H1 (cell line): ENCODE data around the gene CATSPERD. TPM values are rescaled to one million over a fixed set of nuclear protein-coding genes. Genes with fewer than 3 reads are reported as not detected.

ENCODE experiments used
- CTCF ChIA-PET: fragments of 300-600 bp; sonication (Branson Sonifier 250); formaldehyde crosslinking; loops from one replicate; lab custom pipeline; 2021; ENCODE audit not compliant: partially characterized antibody; lab: Charles Lee
- POLR2A ChIA-PET: fragments of 300-600 bp; sonication (Branson Sonifier 250); formaldehyde crosslinking; loops from one replicate; lab custom pipeline; 2021; ENCODE audit warnings: inconsistent platforms; ENCODE audit not compliant: partially characterized antibody; lab: Charles Lee
- DNase-seq, 2 experiments: peaks; one replicate each; pipeline versions ENCODE4 v3.0.0 to v3.0.0-alpha.2; 2010 to 2022; ENCODE audit warnings: low spot score in 2 of 2, low read depth in 1 of 2, mixed read lengths in 1 of 2
- FAIRE-seq: peaks from 2 replicates; lab custom pipeline; 2011; peaks lifted over from hg19 to GRCh38; lab: Jason Lieb, UNC
- H2AFZ ChIP-seq: 2 replicates; pipeline ENCODE4 v1.8.1; 2012; ENCODE audit warnings: low read length, inconsistent platforms
- H2AK5ac ChIP-seq: 2 replicates; pipeline ENCODE4 v1.6.1; 2013; ENCODE audit warnings: low read depth, low read length
- H2BK120ac ChIP-seq: replicated peaks from 2 replicates; pipeline ENCODE3; 2013; ENCODE audit warnings: low read depth, low read length, inconsistent platforms
- H2BK12ac ChIP-seq: 2 replicates; pipeline ENCODE4 v1.6.1; 2013; ENCODE audit warnings: low read depth, low read length
- H2BK15ac ChIP-seq: 2 replicates; pipeline ENCODE4 v1.6.1; 2013; ENCODE audit warnings: low read length
- H2BK20ac ChIP-seq: 2 replicates; pipeline ENCODE4 v1.6.1; 2013; ENCODE audit warnings: low read length
- H2BK5ac ChIP-seq: 2 replicates; pipeline ENCODE4 v1.6.1; 2013; ENCODE audit warnings: low read depth, low read length
- H3K14ac ChIP-seq: 2 replicates; pipeline ENCODE4 v1.6.1; 2013; ENCODE audit warnings: inconsistent platforms; ENCODE audit not compliant: insufficient read length
- H3K18ac ChIP-seq: 2 replicates; pipeline ENCODE4 v1.6.1; 2013; ENCODE audit warnings: low read length; ENCODE audit errors: extremely low read depth
- H3K23ac ChIP-seq: 2 replicates; pipeline ENCODE4 v1.6.1; 2013; ENCODE audit warnings: inconsistent platforms; ENCODE audit not compliant: insufficient read length
- H3K23me2 ChIP-seq: 2 replicates; pipeline ENCODE4 v1.6.1; 2013; ENCODE audit warnings: low read depth, low read length
- H3K27ac ChIP-seq: 2 replicates; pipeline ENCODE4 v1.6.1; 2011; ENCODE audit warnings: low read depth, low read length, inconsistent platforms
- H3K27me3 ChIP-seq, 4 experiments: replicated peaks in 1 of 4; 1 replicate in 1 of 4; 2 replicates in 3 of 4; pipeline versions ENCODE4 v1.6.1 to v1.8.1; 2011 to 2013; ENCODE audit warnings: low read length in 3 of 4, mild to moderate bottlenecking in 3 of 4, inconsistent platforms in 2 of 4, mixed read lengths in 2 of 4, moderate library complexity in 1 of 4; ENCODE audit not compliant: control insufficient read depth in 3 of 4, insufficient read depth in 3 of 4; ENCODE audit errors: extremely low read depth in 1 of 4
- H3K36me3 ChIP-seq, 4 experiments: 2 replicates each; pipeline versions ENCODE4 v1.6.1 to v1.8.1; 2011 to 2013; ENCODE audit warnings: mild to moderate bottlenecking in 4 of 4, low read length in 3 of 4, moderate library complexity in 2 of 4, control low read depth in 1 of 4, inconsistent platforms in 1 of 4; ENCODE audit not compliant: insufficient read depth in 4 of 4, control insufficient read depth in 2 of 4
- H3K4ac ChIP-seq: replicated peaks from 2 replicates; pipeline ENCODE3; 2013; ENCODE audit warnings: low read length, low read depth, mixed read lengths, inconsistent platforms; ENCODE audit not compliant: insufficient read length
- H3K4me1 ChIP-seq, 4 experiments: replicated peaks in 1 of 4; 1 replicate in 1 of 4; 2 replicates in 3 of 4; pipeline versions ENCODE4 v1.6.1 to v1.8.1; 2011 to 2013; ENCODE audit warnings: low read length in 3 of 4, inconsistent platforms in 2 of 4, mixed read lengths in 1 of 4; ENCODE audit not compliant: insufficient read depth in 4 of 4, control insufficient read depth in 3 of 4
- H3K4me2 ChIP-seq, 2 experiments: 2 replicates each; pipeline versions ENCODE4 v1.6.1 to v1.8.1; 2011 to 2013; ENCODE audit warnings: low read depth in 2 of 2, low read length in 2 of 2, control low read depth in 1 of 2, inconsistent platforms in 1 of 2, mild to moderate bottlenecking in 1 of 2; ENCODE audit not compliant: insufficient read depth in 1 of 2
- H3K4me3 ChIP-seq, 4 experiments: fragments of 200-600, 300-600 bp in 1 of 4; sonication (generic), shearing (Covaris generic), sonication (Bioruptor Twin) in 1 of 4; 2 replicates each; pipeline versions ENCODE4 v1.5.1 to v1.8.1; 2011 to 2016; ENCODE audit warnings: low read length in 4 of 4, low read depth in 3 of 4, control low read depth in 2 of 4, inconsistent platforms in 2 of 4, mild to moderate bottlenecking in 2 of 4, mixed read lengths in 1 of 4, moderate library complexity in 1 of 4; ENCODE audit not compliant: insufficient read depth in 2 of 4; ENCODE audit errors: extremely low read depth in 1 of 4
- H3K56ac ChIP-seq: replicated peaks from 2 replicates; pipeline ENCODE3; 2013; ENCODE audit warnings: low read depth, mild to moderate bottlenecking, mixed read lengths, low read length, inconsistent platforms; ENCODE audit not compliant: insufficient read length
- H3K79me1 ChIP-seq: 2 replicates; pipeline ENCODE4 v1.6.1; 2013; ENCODE audit warnings: low read depth, low read length, control low read depth
- H3K79me2 ChIP-seq, 2 experiments: 2 replicates each; pipeline versions ENCODE4 v1.6.1 to v1.8.1; 2012 to 2013; ENCODE audit warnings: low read length in 2 of 2, mild to moderate bottlenecking in 2 of 2, inconsistent platforms in 1 of 2; ENCODE audit not compliant: insufficient read depth in 2 of 2, control insufficient read depth in 1 of 2
- H3K9ac ChIP-seq, 4 experiments: replicated peaks in 1 of 4; 1 replicate in 1 of 4; 2 replicates in 3 of 4; pipeline versions ENCODE4 v1.6.1 to v1.8.1; 2011 to 2013; ENCODE audit warnings: low read depth in 3 of 4, low read length in 3 of 4, control low read depth in 2 of 4, mild to moderate bottlenecking in 2 of 4, moderate library complexity in 2 of 4, inconsistent platforms in 1 of 4; ENCODE audit errors: extremely low read depth in 1 of 4
- H3K9me3 ChIP-seq, 2 experiments: 2 replicates each; pipeline versions ENCODE4 v1.6.1 to v1.8.1; 2012 to 2013; ENCODE audit warnings: mild to moderate bottlenecking in 2 of 2, moderate library complexity in 2 of 2, control low read depth in 1 of 2, inconsistent platforms in 1 of 2, low read depth in 1 of 2, low read length in 1 of 2, mixed read lengths in 1 of 2; ENCODE audit not compliant: insufficient read depth in 2 of 2
- H4K20me1 ChIP-seq, 2 experiments: replicated peaks in 1 of 2; 2 replicates each; pipeline versions ENCODE3 to v1.8.1; 2011 to 2013; ENCODE audit warnings: inconsistent platforms in 2 of 2, low read length in 2 of 2, mild to moderate bottlenecking in 1 of 2; ENCODE audit not compliant: insufficient read depth in 2 of 2, control insufficient read depth in 1 of 2
- H4K5ac ChIP-seq: 2 replicates; pipeline ENCODE4 v1.6.1; 2013; ENCODE audit warnings: low read length, low read depth, mixed read lengths, inconsistent platforms; ENCODE audit not compliant: insufficient read length
- H4K8ac ChIP-seq: 2 replicates; pipeline ENCODE4 v1.8.0; 2013; ENCODE audit warnings: mild to moderate bottlenecking, moderate library complexity, low read length, inconsistent platforms; ENCODE audit not compliant: insufficient read depth; ENCODE audit errors: extremely low read depth
- H4K91ac ChIP-seq: replicated peaks from 2 replicates; pipeline ENCODE3; 2013; ENCODE audit warnings: low read length, mixed read lengths, inconsistent platforms; ENCODE audit not compliant: insufficient read length
- BACH1 ChIP-seq: IDR thresholded peaks from 2 replicates; pipeline ENCODE4 v1.6.1; 2012; ENCODE audit warnings: low read length, improper control_type of control experiment
- CBX5 ChIP-seq: fragments of 300-800, 300-1000 bp; sonication (generic); IDR thresholded peaks from 2 replicates; pipeline ENCODE4 v1.7.1; 2016; ENCODE audit warnings: antibody characterized with exemption, low read length, low read depth
- CTBP2 ChIP-seq: IDR thresholded peaks from 2 replicates; pipeline ENCODE4 v1.7.0; 2011; ENCODE audit warnings: borderline replicate concordance, mild to moderate bottlenecking, moderate library complexity, mixed read lengths, low read length; ENCODE audit not compliant: insufficient read depth, insufficient read length
- EP300 ChIP-seq, 2 experiments: IDR thresholded peaks; 1 replicate in 1 of 2; 2 replicates in 1 of 2; pipeline ENCODE4 v1.6.1; 2011 to 2012; ENCODE audit warnings: low read depth in 2 of 2, low read length in 2 of 2, mild to moderate bottlenecking in 2 of 2, borderline replicate concordance in 1 of 2, inconsistent platforms in 1 of 2, moderate library complexity in 1 of 2
- HDAC6 ChIP-seq: IDR thresholded peaks from one replicate; pipeline ENCODE4 v1.7.1; 2012; ENCODE audit warnings: low read depth, mild to moderate bottlenecking, inconsistent platforms, low read length, moderate library complexity
- MAFK ChIP-seq: IDR thresholded peaks from 2 replicates; pipeline ENCODE4 v1.6.1; 2012; ENCODE audit warnings: low read depth, mild to moderate bottlenecking, improper control_type of control experiment, low read length
- NANOG ChIP-seq: IDR thresholded peaks from 2 replicates; pipeline ENCODE4 v1.6.1; 2011; ENCODE audit warnings: low read length, low read depth, mild to moderate bottlenecking, inconsistent platforms; ENCODE audit not compliant: insufficient read depth, poor library complexity, severe bottlenecking
- RFX5 ChIP-seq: IDR thresholded peaks from 2 replicates; pipeline ENCODE4 v1.6.1; 2011; ENCODE audit warnings: low read depth, low read length, improper control_type of control experiment, borderline replicate concordance
- RXRA ChIP-seq: IDR thresholded peaks from 2 replicates; pipeline ENCODE4 v1.6.1; 2011; ENCODE audit warnings: low read depth, mild to moderate bottlenecking, low read length, moderate library complexity; ENCODE audit not compliant: insufficient read depth
- SIN3A ChIP-seq, 2 experiments: IDR thresholded peaks in 1 of 2; conservative IDR thresholded peaks in 1 of 2; 2 replicates each; pipeline ENCODE4 v1.6.1; 2011 to 2012; ENCODE audit warnings: low read length in 2 of 2, improper control_type of control experiment in 1 of 2, low read depth in 1 of 2, mild to moderate bottlenecking in 1 of 2
- SUZ12 ChIP-seq: fragments of 200-600 bp; sonication (generic); IDR thresholded peaks from 2 replicates; pipeline ENCODE4 v1.6.1; 2012; ENCODE audit warnings: mild to moderate bottlenecking, inconsistent platforms, low read length, moderate library complexity, mixed read lengths
- YY1 ChIP-seq: IDR thresholded peaks from 2 replicates; pipeline ENCODE4 v1.6.1; 2011; ENCODE audit warnings: low read depth, mild to moderate bottlenecking, low read length
- WGBS, 2 experiments: shearing (Covaris generic) in 1 of 2; methylation state at CpG; one replicate each; pipeline versions ENCODE4 v1.1.6 to v1.1.7; 2013 to 2015; ENCODE audit warnings: low lambda C conversion rate in 2 of 2, mixed read lengths in 2 of 2, inconsistent platforms in 1 of 2, low coverage in 1 of 2, missing lambda C conversion rate in 1 of 2; ENCODE audit not compliant: insufficient replicate concordance in 2 of 2, insufficient coverage in 1 of 2, insufficient read length in 1 of 2; ENCODE audit errors: extremely low coverage in 1 of 2, missing lambda C conversion rate in 1 of 2; 5-methylcytosine and 5-hydroxymethylcytosine counted together
- polyA plus RNA-seq, 7 experiments: library from polyadenylated mRNA; depleted of rRNA in 3 of 7; stranded (reverse) in 5 of 7; unstranded in 2 of 7; fragments of >200 nt in 5 of 7; fragments of 200-250 nt in 2 of 7; gene quantifications; 1 replicate in 5 of 7; 2 replicates in 1 of 7; 4 replicates in 1 of 7; pipeline versions ENCODE4 v1.2.1 to v1.2.3, GENCODE V29; 2011 to 2013; ENCODE audit warnings: missing spikeins in 2 of 7, mixed read lengths in 2 of 7
- total RNA-seq: library from RNA; stranded (reverse); fragmentation: NEBNext Ultra II Directional; extraction: Animal tissue kit (Norgen Biotek cat#: 25700); gene quantifications from 2 replicates; pipeline ENCODE4 v1.2.1, GENCODE V29; 2021

CATSPERD gene
- total and polyA plus RNA-seq, 2 of the 8 experiments (the other 6 are each of a cell fraction or from before 2014, with no cell fraction given), result 0.12 TPM; not detected in 1

- H3K9me3 ChIP-seq, result peaks cover 0 to 5% of the 10 kb centered on the region in 2 experiments; a peak in 1 of 4 replicates
- no peak overlapping the region for H2BK12ac ChIP-seq
- no peak overlapping the region for H3K23ac ChIP-seq
- H2BK5ac ChIP-seq, result no peak overlapping the region; the same call in 1 of the 2 replicates
- 95% methylated on average over 35 of the region's 35 CpGs; no CpG with 5 or more reads in 1 of the 2 experiments for WGBS, 2 experiments
- H3K23me2 ChIP-seq, result no peaks in the 10 kb centered on the region
- no peak overlapping the region for H2AFZ ChIP-seq
- no peak overlapping the region for H2BK15ac ChIP-seq
- H3K4ac ChIP-seq, result no peak overlapping the region
- H3K27ac ChIP-seq, result no peak overlapping the region
- H3K18ac ChIP-seq, result no peak overlapping the region
- H3K79me1 ChIP-seq, result no peaks in the 10 kb centered on the region; the same call in 1 of the 2 replicates
- no peak overlapping the region for H3K4me2 ChIP-seq
- ChIA-PET POLR2A (interaction anchor here (0.6 to 22.4 kb wide), 6 partner anchors 10 to 192 kb away, joined by 3 to 620 read pairs (median 6); partner anchors contain the start of genes CATSPERD, LONP1, PRR22 and RPL36), CTCF (interaction anchor here (0.9 to 5.4 kb wide), 5 partner anchors 10 to 41 kb away, joined by 3 to 23 read pairs (median 3); partner anchors contain the start of gene RPL36)
- no peak overlapping the region for H2AK5ac ChIP-seq
- no peak overlapping the region for H2BK20ac ChIP-seq
- FAIRE-seq (no peak), DNase-seq (no peak)
- no peak overlapping the region for H4K91ac ChIP-seq
- no peak overlapping the region for H2BK120ac ChIP-seq
- H3K4me1 ChIP-seq, result no peaks in the 10 kb centered on the region
- H3K27me3 ChIP-seq, result no peaks in the 10 kb centered on the region
- H3K4me3 ChIP-seq, result no peak overlapping the region
- TF ChIP-seq CTBP2, result no peak
- TF ChIP-seq EP300 (IDR thresholded peaks at IDR 0.05; ENCODE audit: borderline replicate concordance in 1 of 2, low read depth in 2 of 2, low read length in 2 of 2), result no peak
- no peak for TF ChIP-seq YY1
- no peak for TF ChIP-seq SIN3A (conservative IDR thresholded peaks at IDR 0.05 in 1 of 2, IDR thresholded peaks at IDR 0.05 in 1 of 2; ENCODE audit: low read depth in 1 of 2, low read length in 2 of 2)
- TF ChIP-seq MAFK, result no peak
- TF ChIP-seq RXRA, result no peak
- TF ChIP-seq SUZ12, result no peak
- no peak for TF ChIP-seq HDAC6
- TF ChIP-seq CBX5, result no peak
- TF ChIP-seq NANOG, result no peak
- no peak for TF ChIP-seq RFX5
- no peak for TF ChIP-seq BACH1
- no peaks in the 10 kb centered on the region for H3K79me2 ChIP-seq
- peaks cover 45 to 77% (median 70%) of the 10 kb centered on the region in 4 experiments for H3K36me3 ChIP-seq
- no peak overlapping the region for H3K56ac ChIP-seq
- peaks cover 3 to 15% of the 10 kb centered on the region in 2 experiments for H4K20me1 ChIP-seq
- H4K8ac ChIP-seq, result no peak overlapping the region
- H3K14ac ChIP-seq, result no peak overlapping the region
- no peak overlapping the region for H3K9ac ChIP-seq
- H4K5ac ChIP-seq, result no peak overlapping the region
Measured at GRCh38 chr19:5706876-5707573, 13.4 kb upstream of the CATSPERD start.
